22Rv1 (cell line): ENCODE results near the gene CDK5R2.

ENCODE experiments used
- H3K27ac ChIP-seq: fragments of 450-650 bp; 2 replicates; pipeline ENCODE4 v1.5.1; 2017
- ZFX ChIP-seq: fragments of 450-650 bp; IDR thresholded peaks from 2 replicates; pipeline ENCODE4 v1.6.1; 2017; ENCODE audit warnings: antibody characterized with exemption, borderline replicate concordance
- TF ChIP-seq, protein P1 (sequence below): fragments of 450-650 bp; IDR thresholded peaks from 2 replicates; pipeline ENCODE4 v1.5.1; 2017; ENCODE audit warnings: mild to moderate bottlenecking

Gene CDK5R2

DNA sequence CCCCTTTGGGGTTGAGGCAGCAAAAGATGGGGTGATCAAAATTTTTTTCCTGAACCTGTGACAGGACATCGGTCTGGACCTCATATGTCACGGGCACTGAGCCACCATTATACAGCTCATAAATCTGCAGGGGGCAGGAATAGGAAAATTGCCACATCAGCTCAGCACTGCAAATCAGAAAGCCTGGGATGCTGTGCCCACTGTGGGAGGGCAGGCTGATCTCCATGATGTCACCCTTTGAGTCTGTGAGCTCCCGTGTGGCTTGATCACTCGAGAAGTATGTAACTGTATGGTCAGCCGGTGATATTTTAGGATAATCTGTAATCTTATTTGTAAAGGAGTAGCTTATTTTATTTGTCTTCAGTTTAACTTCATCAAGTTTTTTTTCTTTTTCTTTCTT, 51.4 kb downstream of the CDK5R2 start:
- TF ChIP-seq, protein P1, sequence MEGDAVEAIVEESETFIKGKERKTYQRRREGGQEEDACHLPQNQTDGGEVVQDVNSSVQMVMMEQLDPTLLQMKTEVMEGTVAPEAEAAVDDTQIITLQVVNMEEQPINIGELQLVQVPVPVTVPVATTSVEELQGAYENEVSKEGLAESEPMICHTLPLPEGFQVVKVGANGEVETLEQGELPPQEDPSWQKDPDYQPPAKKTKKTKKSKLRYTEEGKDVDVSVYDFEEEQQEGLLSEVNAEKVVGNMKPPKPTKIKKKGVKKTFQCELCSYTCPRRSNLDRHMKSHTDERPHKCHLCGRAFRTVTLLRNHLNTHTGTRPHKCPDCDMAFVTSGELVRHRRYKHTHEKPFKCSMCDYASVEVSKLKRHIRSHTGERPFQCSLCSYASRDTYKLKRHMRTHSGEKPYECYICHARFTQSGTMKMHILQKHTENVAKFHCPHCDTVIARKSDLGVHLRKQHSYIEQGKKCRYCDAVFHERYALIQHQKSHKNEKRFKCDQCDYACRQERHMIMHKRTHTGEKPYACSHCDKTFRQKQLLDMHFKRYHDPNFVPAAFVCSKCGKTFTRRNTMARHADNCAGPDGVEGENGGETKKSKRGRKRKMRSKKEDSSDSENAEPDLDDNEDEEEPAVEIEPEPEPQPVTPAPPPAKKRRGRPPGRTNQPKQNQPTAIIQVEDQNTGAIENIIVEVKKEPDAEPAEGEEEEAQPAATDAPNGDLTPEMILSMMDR: no peak
- TF ChIP-seq ZFX: no peak
- H3K27ac ChIP-seq: no peak overlapping the region
